Activated CD8-positive, alpha-beta T cell treated with anti-CD3 and anti-CD28 coated beads for 36 hours (primary cell): ENCODE data around the gene DYNC2LI1. TPM values are rescaled to one million over a fixed set of nuclear protein-coding genes. Genes with fewer than 3 reads are reported as not detected.

Experiments
- ATAC-seq: fragments of 200-7000 bp; cut with Tn5 transposase; one replicate; pipeline ENCODE4 v1.10.0; 2021; ENCODE audit warnings: mild to moderate bottlenecking, moderate library complexity
- CTCF ChIA-PET: fragments of 350-600 bp; sonication (Branson Sonifier 250); formaldehyde crosslinking; loops from one replicate; lab custom pipeline; 2021; ENCODE audit warnings: antibody characterized with exemption; lab: Charles Lee
- POLR2A ChIA-PET: fragments of 350-600 bp; sonication (Branson Sonifier 250); formaldehyde crosslinking; loops from one replicate; lab custom pipeline; 2021; ENCODE audit warnings: antibody characterized with exemption; lab: Charles Lee
- DNase-seq: peaks from one replicate; pipeline ENCODE4 v3.0.0-alpha.2; 2020
- H3K27ac Mint-ChIP-seq: one replicate; pipeline ENCODE4 v1.8.0; 2021; ENCODE audit warnings: mild to moderate bottlenecking, mixed read lengths
- H3K27me3 Mint-ChIP-seq: one replicate; pipeline ENCODE4 v1.8.0; 2021; ENCODE audit warnings: mixed read lengths
- H3K36me3 Mint-ChIP-seq: one replicate; pipeline ENCODE4 v1.8.0; 2021; ENCODE audit warnings: low read depth, mixed read lengths
- H3K4me1 Mint-ChIP-seq: one replicate; pipeline ENCODE4 v1.8.0; 2021; ENCODE audit warnings: low read depth, mixed read lengths
- H3K4me3 Mint-ChIP-seq: one replicate; pipeline ENCODE4 v1.8.0; 2021; ENCODE audit warnings: mild to moderate bottlenecking, moderate library complexity, mixed read lengths
- H3K9me3 Mint-ChIP-seq: one replicate; pipeline ENCODE4 v1.8.0; 2021; ENCODE audit warnings: mixed read lengths
- CTCF ChIP-seq: fragments of 200-600 bp; IDR thresholded peaks from one replicate; pipeline ENCODE4 v1.8.0; 2022; ENCODE audit warnings: antibody characterized with exemption, mild to moderate bottlenecking
- intact Hi-C: fragments of 100-400 bp; cut with micrococcal nuclease; formaldehyde crosslinking; loops from one replicate; pipeline ENCODE4 v1.10.0; 2022
- total RNA-seq, 2 experiments: library from RNA; stranded (reverse); gene quantifications; one replicate each; pipeline ENCODE4 v1.2.3, GENCODE V29; 2021

Gene DYNC2LI1
- total RNA-seq, 2 experiments from 2014 or later: 6.3 to 6.9 TPM

GRCh38 chr2:43846140-43846793 is 72.4 kb downstream of the DYNC2LI1 start:
- no peaks in the 10 kb centered on the region for H3K9me3 Mint-ChIP-seq
- H3K36me3 Mint-ChIP-seq: no peaks in the 10 kb centered on the region
- DNase-seq (no peak), ATAC-seq (no peak)
- no peaks in the 10 kb centered on the region for H3K4me1 Mint-ChIP-seq
- peaks cover 5% of the 10 kb centered on the region for H3K27me3 Mint-ChIP-seq
- intact Hi-C loops: no loop called here
- no peak overlapping the region for H3K4me3 Mint-ChIP-seq
- CTCF ChIA-PET: interaction anchor here (1.5 kb wide), 1 partner anchor 32 kb away, joined by 5 read pairs; no protein-coding TSS in a partner anchor
- TF ChIP-seq CTCF: no peak
- POLR2A ChIA-PET: interaction anchor here (0.8 kb wide), 1 partner anchor 17 kb away, joined by 3 read pairs; no protein-coding TSS in a partner anchor
- H3K27ac Mint-ChIP-seq: no peak overlapping the region

GRCh38 chr2:43848214-43848613 is 74.4 kb downstream of the DYNC2LI1 start:
- Mint-ChIP-seq H3K4me3 (no peak overlapping the region), H3K36me3 (no peaks in the 10 kb centered on the region), H3K9me3 (no peaks in the 10 kb centered on the region), H3K27me3 (peaks cover 5% of the 10 kb centered on the region), H3K4me1 (no peaks in the 10 kb centered on the region), H3K27ac (no peak overlapping the region)
- TF ChIP-seq CTCF: no peak
- no peak for DNase-seq
- CTCF ChIA-PET: no interaction called here
- POLR2A ChIA-PET: no interaction called here
- ATAC-seq: no peak
- intact Hi-C loops: no loop called here

DNA sequence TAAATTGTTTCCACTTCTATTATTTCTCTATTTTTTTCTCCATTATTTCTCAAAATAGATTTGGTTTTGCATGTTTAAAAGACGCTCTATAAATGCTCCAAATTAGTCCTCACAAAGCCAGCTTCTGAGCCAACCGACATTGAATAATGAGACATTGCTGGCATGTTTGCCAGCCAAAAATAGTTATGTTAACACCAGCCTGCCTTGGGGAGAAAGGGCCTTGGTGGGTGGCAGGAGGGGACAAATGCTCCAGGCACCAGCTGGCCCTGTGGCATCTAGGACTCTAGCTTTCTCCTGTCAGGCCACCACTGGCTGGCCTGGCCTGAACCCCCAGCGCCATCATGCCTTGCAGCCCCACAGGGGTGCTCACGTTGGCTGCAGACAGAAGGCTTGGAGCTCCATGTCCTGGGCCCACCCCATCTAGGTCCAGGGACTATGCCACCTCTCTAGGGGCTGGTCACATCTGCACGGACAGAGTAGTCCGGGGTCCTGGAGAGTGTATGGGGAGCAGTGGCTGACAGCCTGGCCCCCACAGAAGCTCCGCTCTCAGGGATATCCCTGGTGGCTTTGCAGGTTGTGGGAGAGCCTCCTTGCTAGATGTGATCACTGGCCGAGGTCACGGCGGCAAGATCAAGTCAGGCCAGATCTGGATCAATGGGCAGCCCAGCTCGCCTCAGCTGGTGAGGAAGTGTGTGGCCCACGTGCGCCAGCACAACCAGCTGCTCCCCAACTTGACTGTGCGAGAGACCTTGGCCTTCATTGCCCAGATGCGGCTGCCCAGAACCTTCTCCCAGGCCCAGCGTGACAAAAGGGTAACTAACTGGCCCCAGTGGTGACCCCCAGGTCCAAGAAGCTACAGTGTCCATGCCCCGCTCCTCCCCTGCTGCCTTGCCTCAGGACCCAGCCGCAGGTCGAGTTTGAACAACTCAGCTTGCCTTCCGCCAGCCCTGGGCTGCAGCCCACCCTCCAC is 77.5 kb downstream of the DYNC2LI1 start:
- Mint-ChIP-seq H3K36me3 (no peaks in the 10 kb centered on the region), H3K4me3 (no peak overlapping the region), H3K4me1 (no peaks in the 10 kb centered on the region), H3K9me3 (no peaks in the 10 kb centered on the region), H3K27ac (no peak overlapping the region), H3K27me3 (peaks cover 16% of the 10 kb centered on the region)
- TF ChIP-seq CTCF: no peak
- intact Hi-C loops: no loop called here
- ChIA-PET POLR2A (no interaction called here), CTCF (no interaction called here)
- no peak for DNase-seq
- ATAC-seq: no peak

- ChIA-PET CTCF (no interaction called here), POLR2A (no interaction called here)
- Mint-ChIP-seq H3K27ac (no peak overlapping the region), H3K27me3 (peaks cover 20% of the 10 kb centered on the region), H3K4me1 (no peaks in the 10 kb centered on the region), H3K9me3 (no peaks in the 10 kb centered on the region), H3K36me3 (no peaks in the 10 kb centered on the region), H3K4me3 (no peak overlapping the region)
- DNase-seq (no peak), ATAC-seq (no peak)
- no peak for TF ChIP-seq CTCF
- intact Hi-C loops: no loop called here
Measured at GRCh38 chr2:43852196-43852730, 78.4 kb downstream of the DYNC2LI1 start.
